GM10248 (cell line): Measurements from ENCODE around the gene PISD.
A peak's percentile ranks its signal among the peaks of the same experiment; 100 is the strongest.
"Not testable (repeated sequence)": the region's sequence is repeated elsewhere in the genome, so short reads cannot be mapped to it uniquely, and the experiment has no call there.

Experiments
- CTCF ChIA-PET: fragments of 300-600 bp; sonication (Branson Sonifier 250); formaldehyde crosslinking; extraction: SDS; loops from one replicate; lab custom pipeline; 2021; ENCODE audit warnings: antibody characterized with exemption; lab: Yijun Ruan, JAX
- POLR2A ChIA-PET: fragments of 350-650 bp; sonication (Branson Sonifier 250); formaldehyde crosslinking; extraction: SDS; loops from one replicate; lab custom pipeline; 2020; ENCODE audit warnings: antibody characterized with exemption; lab: Yijun Ruan, JAX
- DNase-seq: peaks from one replicate; pipeline ENCODE4 v3.0.0; 2012; ENCODE audit errors: extremely low spot score
- CTCF ChIP-seq: IDR thresholded peaks from 2 replicates; pipeline ENCODE4 v1.5.1; 2012; ENCODE audit warnings: mild to moderate bottlenecking, low read depth; ENCODE audit errors: extremely low read depth, missing control alignments, control extremely low read depth

PISD gene

GRCh38 chr22:31661851-31662667 lies at the start of gene PISD:
PISD (minus strand) TSS chr22:31662215; CDS start chr22:31662208, 7 bp downstream.
- DNase-seq = peak; percentile 97
- no peak for TF ChIP-seq CTCF
- POLR2A ChIA-PET = interaction anchor here (0.9 to 1.4 kb wide), 4 partner anchors 15 to 31 kb away, joined by 3 to 8 read pairs (median 4); no protein-coding TSS in a partner anchor
- CTCF ChIA-PET = interaction anchor here (0.7 to 3.0 kb wide), 12 partner anchors 9 to 420 kb away, joined by 3 to 19 read pairs (median 4); no protein-coding TSS in a partner anchor

GRCh38 chr22:31711226-31711625 lies 49.2 kb upstream of the PISD start:
- CTCF ChIA-PET, POLR2A ChIA-PET, DNase-seq: not testable (repeated sequence)

GRCh38 chr22:31707519-31707918 lies 45.5 kb upstream of the PISD start:
- no peak for TF ChIP-seq CTCF
- CTCF ChIA-PET = interaction anchor here (1.0 to 2.7 kb wide), 3 partner anchors 12 to 39 kb away, joined by 3 to 8 read pairs (median 5); no protein-coding TSS in a partner anchor
- no peak for DNase-seq
- POLR2A ChIA-PET = no interaction called here

GRCh38 chr22:31695423-31695822 lies 33.4 kb upstream of the PISD start:
- DNase-seq = no peak
- no peak for TF ChIP-seq CTCF
- ChIA-PET POLR2A (no interaction called here), CTCF (interaction anchor here (1.0 to 1.9 kb wide), 4 partner anchors 11 to 35 kb away, joined by 3 to 8 read pairs (median 4); no protein-coding TSS in a partner anchor)

GRCh38 chr22:31694046-31694445 lies 32.0 kb upstream of the PISD start:
- CTCF ChIA-PET = interaction anchor here (1.7 to 1.9 kb wide), 2 partner anchors 12 to 17 kb away, joined by 4 to 6 read pairs; no protein-coding TSS in a partner anchor
- DNase-seq, POLR2A ChIA-PET: not testable (repeated sequence)

- no peak for TF ChIP-seq CTCF
- POLR2A ChIA-PET = no interaction called here
- DNase-seq = no peak
- CTCF ChIA-PET = interaction anchor here (1.3 to 1.4 kb wide), 2 partner anchors 11 kb away, joined by 4 to 5 read pairs; no protein-coding TSS in a partner anchor
These were observed 30.3 kb upstream of the PISD start for GRCh38 chr22:31692186-31692886.

GRCh38 chr22:31691408-31691807 lies 29.4 kb upstream of the PISD start:
- no peak for DNase-seq
- no peak for TF ChIP-seq CTCF
- POLR2A ChIA-PET = no interaction called here
- CTCF ChIA-PET = interaction anchor here (1.1 to 1.7 kb wide), 3 partner anchors 10 to 279 kb away, joined by 3 to 4 read pairs (median 4); no protein-coding TSS in a partner anchor
